Mesenchymal stem cell (in vitro differentiated cells and primary cell): ENCODE results near the gene SRSF10.
A peak's percentile ranks its signal among the peaks of the same experiment; 100 is the strongest.

Source experiments
- DNase-seq: peaks from one replicate; pipeline ENCODE4 v3.0.0-alpha.2; 2013
- H2AFZ ChIP-seq: one replicate; pipeline ENCODE4 v1.6.1; 2013; ENCODE audit warnings: low read depth, mild to moderate bottlenecking, control low read depth, inconsistent platforms, low read length, moderate library complexity
- H2AK5ac ChIP-seq: 2 replicates; pipeline ENCODE4 v1.6.1; 2013; ENCODE audit warnings: low read length, moderate library complexity, mild to moderate bottlenecking, inconsistent platforms; ENCODE audit not compliant: severe bottlenecking
- H2BK120ac ChIP-seq: one replicate; pipeline ENCODE4 v1.6.1; 2013; ENCODE audit warnings: low read depth, mild to moderate bottlenecking, inconsistent platforms, low read length, moderate library complexity
- H2BK12ac ChIP-seq, 2 experiments: one replicate each; pipeline ENCODE4 v1.6.1; 2013; ENCODE audit warnings: inconsistent platforms in 2 of 2, low read length in 2 of 2, mild to moderate bottlenecking in 2 of 2, moderate library complexity in 2 of 2, control low read depth in 1 of 2
- H2BK15ac ChIP-seq: one replicate; pipeline ENCODE4 v1.6.1; 2013; ENCODE audit warnings: mild to moderate bottlenecking, low read depth, inconsistent platforms; ENCODE audit not compliant: poor library complexity, severe bottlenecking
- H2BK5ac ChIP-seq: 2 replicates; pipeline ENCODE4 v1.6.1; 2013; ENCODE audit warnings: low read depth, mild to moderate bottlenecking, low read length, control low read depth, inconsistent platforms; ENCODE audit not compliant: poor library complexity, severe bottlenecking
- H3K14ac ChIP-seq, 2 experiments: one replicate each; pipeline ENCODE4 v1.6.1; 2013; ENCODE audit warnings: inconsistent platforms in 2 of 2, low read length in 2 of 2, control low read depth in 1 of 2, mild to moderate bottlenecking in 1 of 2, moderate library complexity in 1 of 2
- H3K18ac ChIP-seq, 2 experiments: one replicate each; pipeline ENCODE4 v1.6.1; 2013; ENCODE audit warnings: inconsistent platforms in 2 of 2, low read length in 2 of 2, control low read depth in 1 of 2, low read depth in 1 of 2, mild to moderate bottlenecking in 1 of 2
- H3K23ac ChIP-seq, 2 experiments: one replicate each; pipeline ENCODE4 v1.6.1; 2013; ENCODE audit warnings: inconsistent platforms in 2 of 2, low read length in 2 of 2, mild to moderate bottlenecking in 2 of 2, moderate library complexity in 2 of 2, control low read depth in 1 of 2
- H3K27ac ChIP-seq: 2 replicates; pipeline ENCODE4 v1.5.1; 2013; ENCODE audit warnings: mild to moderate bottlenecking, moderate library complexity, low read length, control low read depth, inconsistent platforms; ENCODE audit not compliant: poor library complexity, severe bottlenecking
- H3K27me3 ChIP-seq, 2 experiments: 2 replicates each; pipeline versions ENCODE4 v1.6.1 to v1.7.0; 2013; ENCODE audit warnings: low read length in 2 of 2, mild to moderate bottlenecking in 2 of 2, moderate library complexity in 2 of 2, control low read depth in 1 of 2, inconsistent platforms in 1 of 2; ENCODE audit not compliant: control insufficient read depth in 1 of 2, insufficient read depth in 1 of 2
- H3K36me3 ChIP-seq, 2 experiments: 2 replicates each; pipeline versions ENCODE4 v1.6.1 to v1.7.0; 2013; ENCODE audit warnings: low read length in 2 of 2, control low read depth in 1 of 2, inconsistent platforms in 1 of 2, low read depth in 1 of 2, mild to moderate bottlenecking in 1 of 2; ENCODE audit not compliant: insufficient read depth in 2 of 2, control insufficient read depth in 1 of 2
- H3K4ac ChIP-seq, 2 experiments: one replicate each; pipeline ENCODE4 v1.6.1; 2013; ENCODE audit warnings: inconsistent platforms in 2 of 2, low read length in 2 of 2, mild to moderate bottlenecking in 2 of 2, moderate library complexity in 2 of 2, control low read depth in 1 of 2, low read depth in 1 of 2
- H3K4me1 ChIP-seq: 2 replicates; pipeline ENCODE4 v1.6.1; 2013; ENCODE audit warnings: low read depth, low read length, control low read depth; ENCODE audit not compliant: control insufficient read depth, insufficient read depth
- H3K4me2 ChIP-seq: 2 replicates; pipeline ENCODE4 v1.6.1; 2013; ENCODE audit warnings: low read length, mild to moderate bottlenecking, inconsistent platforms; ENCODE audit not compliant: poor library complexity, severe bottlenecking
- H3K4me3 ChIP-seq, 2 experiments: 2 replicates each; pipeline versions ENCODE4 v1.5.1 to v1.7.0; 2013; ENCODE audit warnings: low read length in 2 of 2, mild to moderate bottlenecking in 2 of 2, control low read depth in 1 of 2, low read depth in 1 of 2; ENCODE audit not compliant: insufficient read depth in 1 of 2
- H3K79me1 ChIP-seq: replicated peaks from 2 replicates; pipeline ENCODE4 v1.6.1; 2013; ENCODE audit warnings: mild to moderate bottlenecking, control low read depth, low read length, inconsistent platforms; ENCODE audit not compliant: poor library complexity, severe bottlenecking
- H3K9ac ChIP-seq: 2 replicates; pipeline ENCODE4 v1.7.0; 2013; ENCODE audit warnings: mild to moderate bottlenecking, low read length, moderate library complexity
- H3K9me3 ChIP-seq: 2 replicates; pipeline ENCODE4 v1.7.0; 2013; ENCODE audit warnings: mild to moderate bottlenecking, low read length; ENCODE audit not compliant: control insufficient read depth
- H4K8ac ChIP-seq: one replicate; pipeline ENCODE4 v1.6.1; 2013; ENCODE audit warnings: inconsistent platforms, mild to moderate bottlenecking, low read length, moderate library complexity
- H4K91ac ChIP-seq: one replicate; pipeline ENCODE4 v1.6.1; 2013; ENCODE audit warnings: mild to moderate bottlenecking, low read length, inconsistent platforms
- WGBS: methylation state at CpG from one replicate; pipeline ENCODE4 v1.1.7; 2013; ENCODE audit warnings: mixed read lengths; 5-methylcytosine and 5-hydroxymethylcytosine counted together

The SRSF10 gene

DNA sequence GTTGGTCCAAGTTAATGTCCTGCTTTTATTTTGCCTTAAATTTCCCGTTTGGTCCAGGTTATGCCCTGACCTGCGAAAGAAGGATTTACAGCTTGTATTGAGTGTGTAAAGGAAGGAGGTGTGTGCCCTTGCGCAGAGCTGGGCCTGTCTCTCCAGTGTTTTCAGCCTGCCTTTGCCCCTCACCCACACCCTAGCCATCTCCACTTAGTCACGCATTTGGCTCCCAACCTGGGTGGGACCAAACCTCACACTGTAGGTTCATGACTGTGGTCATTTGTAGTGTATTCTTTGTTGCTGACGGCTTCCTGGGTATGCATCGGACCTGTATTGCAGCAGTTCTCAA is 572 bp upstream of the SRSF10 start:
- DNase-seq: peak; percentile 54
- no peak overlapping the region for H2BK15ac ChIP-seq
- peak overlapping the region; percentile 39 for H2BK120ac ChIP-seq
- H4K8ac ChIP-seq: peak overlapping the region; percentile 95
- H3K4me3 ChIP-seq: peak overlapping the region in 1 of 2 experiments; percentile 89
- peak overlapping the region in 1 of 2 experiments; percentile 21 for H3K4ac ChIP-seq
- H3K27me3 ChIP-seq: no peaks in the 10 kb centered on the region
- H2AFZ ChIP-seq: no peak overlapping the region
- peak overlapping the region; percentile 3 to 75 for H2BK12ac ChIP-seq
- no peak overlapping the region for H3K14ac ChIP-seq
- peak overlapping the region; percentile 58 for H3K4me2 ChIP-seq
- H2BK5ac ChIP-seq: no peak overlapping the region
- H3K23ac ChIP-seq: no peak overlapping the region
- 56% methylated on average over 3 of the region's 6 CpGs for WGBS
- H3K9ac ChIP-seq: peak overlapping the region; percentile 99
- H3K27ac ChIP-seq: peak overlapping the region; percentile 79
- peak overlapping the region; percentile 86 for H4K91ac ChIP-seq
- H3K9me3 ChIP-seq: no peaks in the 10 kb centered on the region
- H3K18ac ChIP-seq: peak overlapping the region; percentile 26 to 49
- peaks cover 9% of the 10 kb centered on the region for H3K4me1 ChIP-seq
- H3K36me3 ChIP-seq: peaks cover 0 to 22% of the 10 kb centered on the region in 2 experiments
- H2AK5ac ChIP-seq: peak overlapping the region; percentile 5
- H3K79me1 ChIP-seq: no peaks in the 10 kb centered on the region

DNA sequence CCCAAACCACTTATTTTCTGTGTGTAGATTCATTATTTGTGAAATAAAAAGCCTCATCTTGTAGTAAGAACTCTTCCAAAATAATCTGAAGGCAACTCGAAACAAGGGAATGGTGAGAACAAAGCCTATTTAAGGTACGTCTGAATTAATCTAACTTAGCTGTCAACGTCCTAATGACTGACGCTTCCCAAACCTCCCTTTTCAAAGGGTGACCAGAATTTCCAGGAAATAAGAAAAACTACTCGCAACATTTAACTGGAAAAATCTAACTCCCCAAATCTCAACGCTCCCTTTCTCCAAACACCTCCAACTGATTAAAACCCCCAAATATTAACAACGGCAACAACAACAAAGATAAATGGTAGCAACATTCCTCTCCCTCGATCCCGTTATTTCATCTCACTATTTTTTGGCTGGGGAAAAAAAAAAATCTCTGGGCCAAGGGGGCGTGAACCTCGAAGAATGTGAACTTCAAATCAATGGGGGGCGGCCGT is 693 bp downstream of the SRSF10 start:
- peak overlapping the region; percentile 98 to 100 for H3K4ac ChIP-seq
- H3K4me3 ChIP-seq: peak overlapping the region; percentile 89 to 99
- no peak for DNase-seq
- peak overlapping the region; percentile 47 for H3K4me2 ChIP-seq
- peak overlapping the region; percentile 100 for H3K18ac ChIP-seq
- H3K9me3 ChIP-seq: no peaks in the 10 kb centered on the region
- H2AK5ac ChIP-seq: no peak overlapping the region
- H2BK15ac ChIP-seq: no peak overlapping the region
- H2BK12ac ChIP-seq: no peak overlapping the region
- peak overlapping the region; percentile 99 for H3K9ac ChIP-seq
- H3K23ac ChIP-seq: no peak overlapping the region
- WGBS: under 1% methylated on average over 13 of the region's 13 CpGs
- peak overlapping the region; percentile 27 for H2BK120ac ChIP-seq
- H4K8ac ChIP-seq: no peak overlapping the region
- no peaks in the 10 kb centered on the region for H3K79me1 ChIP-seq
- no peak overlapping the region for H3K27ac ChIP-seq
- H3K4me1 ChIP-seq: peaks cover 6% of the 10 kb centered on the region
- no peak overlapping the region for H2AFZ ChIP-seq
- H4K91ac ChIP-seq: peak overlapping the region; percentile 37
- H2BK5ac ChIP-seq: peak overlapping the region; percentile 83
- H3K36me3 ChIP-seq: peaks cover 2 to 31% of the 10 kb centered on the region in 2 experiments
- peak overlapping the region in 1 of 2 experiments; percentile 100 for H3K14ac ChIP-seq
- H3K27me3 ChIP-seq: no peaks in the 10 kb centered on the region

DNA sequence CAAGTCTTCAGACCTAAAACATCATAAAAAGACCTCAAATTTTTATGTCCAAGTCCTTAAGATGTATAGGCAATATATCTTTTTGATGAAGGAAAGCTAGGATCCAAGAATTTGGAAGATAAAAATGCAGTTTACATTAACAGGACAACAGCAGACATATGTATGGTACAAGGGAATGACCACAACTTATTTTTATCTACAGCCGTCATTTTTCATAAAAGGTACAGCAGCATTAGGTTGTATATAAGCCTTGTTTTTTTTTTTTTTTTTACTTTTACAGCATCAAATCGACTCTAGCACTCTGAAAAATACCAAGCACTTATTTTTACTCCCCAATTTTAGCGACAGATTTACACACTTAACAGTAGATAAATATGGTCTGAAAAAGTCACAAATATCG is 1.3 kb downstream of the SRSF10 start:
- WGBS: no CpG with 5 or more reads among the region's 4 CpGs
- H4K91ac ChIP-seq: no peak overlapping the region
- H2BK5ac ChIP-seq: no peak overlapping the region

DNA sequence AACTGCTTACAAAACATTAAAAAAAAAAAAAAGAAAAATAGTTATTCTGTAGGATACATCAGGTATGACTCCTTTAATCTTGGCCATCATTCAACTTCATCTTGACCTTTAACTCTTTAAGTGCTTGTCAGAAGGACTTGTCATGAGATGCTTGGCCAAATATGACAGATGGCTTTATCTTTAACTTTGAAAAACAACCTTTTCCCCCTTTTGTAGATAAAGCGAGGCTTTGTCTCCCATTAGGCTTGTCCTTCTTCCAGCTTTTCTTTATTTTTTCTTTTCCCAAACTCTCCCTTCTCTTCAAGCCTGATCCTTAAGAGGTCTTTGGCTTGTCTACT is 2.3 kb downstream of the SRSF10 start:
- H3K23ac ChIP-seq: no peak overlapping the region
- no peak overlapping the region for H3K14ac ChIP-seq
- no peaks in the 10 kb centered on the region for H3K27me3 ChIP-seq
- H3K4me2 ChIP-seq: no peak overlapping the region
- H3K27ac ChIP-seq: no peak overlapping the region
- H2AK5ac ChIP-seq: no peak overlapping the region
- no peak overlapping the region for H4K8ac ChIP-seq
- no peak overlapping the region for H4K91ac ChIP-seq
- no peak overlapping the region for H2AFZ ChIP-seq
- peaks cover 9 to 47% of the 10 kb centered on the region in 2 experiments for H3K36me3 ChIP-seq
- H3K9me3 ChIP-seq: no peaks in the 10 kb centered on the region
- H2BK12ac ChIP-seq: no peak overlapping the region
- H3K4ac ChIP-seq: no peak overlapping the region
- no peak for DNase-seq
- H3K9ac ChIP-seq: peak overlapping the region; percentile 99
- H2BK5ac ChIP-seq: no peak overlapping the region
- no peak overlapping the region for H2BK120ac ChIP-seq
- H3K79me1 ChIP-seq: no peaks in the 10 kb centered on the region
- 93% methylated on average over 1 of the region's 1 CpG for WGBS
- peak overlapping the region in 1 of 2 experiments; percentile 89 for H3K4me3 ChIP-seq
- H2BK15ac ChIP-seq: no peak overlapping the region
- peaks cover 6% of the 10 kb centered on the region for H3K4me1 ChIP-seq
- H3K18ac ChIP-seq: no peak overlapping the region

More for the DNA sequence above, 1.3 kb downstream of the SRSF10 start:
- Histone ChIP-seq H3K4me1 (peaks cover 6% of the 10 kb centered on the region), H2BK12ac (no peak overlapping the region), H3K79me1 (no peaks in the 10 kb centered on the region), H3K9ac (peak overlapping the region; percentile 99), H3K4me3 (peak overlapping the region in 1 of 2 experiments; percentile 89), H4K8ac (no peak overlapping the region), H3K4me2 (peak overlapping the region; percentile 36), H3K4ac (no peak overlapping the region), H2AFZ (no peak overlapping the region), H3K9me3 (no peaks in the 10 kb centered on the region), H3K36me3 (peaks cover 5 to 38% of the 10 kb centered on the region in 2 experiments), H3K23ac (no peak overlapping the region), H2AK5ac (no peak overlapping the region), H3K14ac (no peak overlapping the region), H3K18ac (no peak overlapping the region), H2BK120ac (no peak overlapping the region), H3K27ac (no peak overlapping the region), H3K27me3 (no peaks in the 10 kb centered on the region), H2BK15ac (no peak overlapping the region)
- no peak for DNase-seq
